K562 (cell line): Measurements from ENCODE around the gene CYTH1. TPM values are rescaled to one million over a fixed set of nuclear protein-coding genes. Genes with fewer than 3 reads are reported as not detected.
"Not testable (repeated sequence)": the region's sequence is repeated elsewhere in the genome, so short reads cannot be mapped to it uniquely, and the experiment has no call there.

Experiments used
- ATAC-seq: fragments of 200-7000 bp; cut with Tn5 transposase; 3 replicates; pipeline ENCODE4 v1.9.1; 2020; ENCODE audit warnings: moderate library complexity
- BruUV-seq: library from RNA; stranded (reverse); fragments of 400-500 nt; replicated peaks from 2 replicates; lab custom pipeline; 2021; lab: Mats Ljungman, UMichigan
- CTCF ChIA-PET: fragments of 300-600 bp; formaldehyde crosslinking; extraction: SDS; loops from one replicate; lab custom pipeline; 2021; ENCODE audit warnings: low intra/inter-chr PET ratio; lab: Yijun Ruan, JAX
- POLR2A ChIA-PET: fragments of 300-600, 350-650 bp; sonication (Branson Sonifier 250); formaldehyde crosslinking; extraction: SDS; loops from one replicate; lab custom pipeline; 2021; ENCODE audit warnings: antibody characterized with exemption, inconsistent platforms; lab: Yijun Ruan, JAX
- DNase-seq, 4 experiments: peaks; one replicate each; pipeline versions ENCODE4 v3.0.0 to v3.0.0-alpha.2; 2011 to 2018; ENCODE audit warnings: low spot score in 3 of 4, mixed read lengths in 3 of 4; ENCODE audit errors: extremely low read depth in 1 of 4
- FAIRE-seq: peaks from 2 replicates; lab custom pipeline; 2011; peaks lifted over from hg19 to GRCh38; lab: Jason Lieb, UNC
- H2AFZ ChIP-seq: 2 replicates; pipeline ENCODE4 v1.6.0; 2011; ENCODE audit warnings: low read depth, low read length, control low read depth, inconsistent platforms
- H3K27ac ChIP-seq: fragments of 200-600 bp; 3 replicates; pipeline ENCODE4 v1.8.0; 2011; ENCODE audit warnings: low read depth, mild to moderate bottlenecking, control low read depth, inconsistent platforms, low read length, moderate library complexity, mixed read lengths; ENCODE audit errors: extremely low read depth
- H3K27me3 ChIP-seq, 2 experiments: fragments of 300-600 bp in 1 of 2; 2 replicates in 1 of 2; 3 replicates in 1 of 2; pipeline versions ENCODE4 v1.6.0 to v1.8.0; 2011; ENCODE audit warnings: inconsistent platforms in 2 of 2, low read length in 2 of 2, mild to moderate bottlenecking in 1 of 2, mixed read lengths in 1 of 2, moderate library complexity in 1 of 2; ENCODE audit not compliant: control insufficient read depth in 2 of 2, insufficient read depth in 2 of 2
- H3K36me3 ChIP-seq: fragments of 300-600 bp; 3 replicates; pipeline ENCODE4 v1.8.0; 2011; ENCODE audit warnings: mild to moderate bottlenecking, low read length, inconsistent platforms; ENCODE audit not compliant: control insufficient read depth, insufficient read depth
- H3K4me1 ChIP-seq, 2 experiments: fragments of 200-600 bp in 1 of 2; replicated peaks in 1 of 2; 2 replicates in 1 of 2; 3 replicates in 1 of 2; pipeline versions ENCODE4 v1.5.1 to v1.8.0; 2011; ENCODE audit warnings: inconsistent platforms in 2 of 2, low read length in 2 of 2, mild to moderate bottlenecking in 1 of 2, mixed read lengths in 1 of 2, moderate library complexity in 1 of 2; ENCODE audit not compliant: control insufficient read depth in 2 of 2, insufficient read depth in 2 of 2
- H3K4me2 ChIP-seq: 2 replicates; pipeline ENCODE4 v1.6.1; 2011; ENCODE audit warnings: low read length, control low read depth, inconsistent platforms, mixed read lengths; ENCODE audit not compliant: insufficient read depth
- H3K4me3 ChIP-seq: fragments of 200-600 bp; sonication (generic), shearing (Covaris generic); 2 replicates; pipeline ENCODE4 v1.5.1; 2016; ENCODE audit warnings: control low read depth, inconsistent platforms
- H3K79me2 ChIP-seq: fragments of 200-600 bp; 3 replicates; pipeline ENCODE4 v1.8.0; 2011; ENCODE audit warnings: low read length, inconsistent platforms; ENCODE audit not compliant: control insufficient read depth, insufficient read depth
- H3K9ac ChIP-seq, 2 experiments: 2 replicates each; pipeline versions ENCODE4 v1.6.0 to v1.6.1; 2011; ENCODE audit warnings: low read depth in 2 of 2, low read length in 2 of 2, control low read depth in 1 of 2, inconsistent platforms in 1 of 2, mild to moderate bottlenecking in 1 of 2, mixed read lengths in 1 of 2; ENCODE audit not compliant: insufficient read depth in 1 of 2
- H3K9me1 ChIP-seq: one replicate; pipeline ENCODE4 v1.6.0; 2011; ENCODE audit warnings: inconsistent platforms, mild to moderate bottlenecking, low read length, moderate library complexity; ENCODE audit not compliant: control insufficient read depth, insufficient read depth
- H3K9me3 ChIP-seq: replicated peaks from 2 replicates; pipeline ENCODE4 v1.5.1; 2011; ENCODE audit warnings: low read depth, low read length, inconsistent platforms; ENCODE audit not compliant: control insufficient read depth, insufficient read depth
- H4K20me1 ChIP-seq: replicated peaks from 2 replicates; pipeline ENCODE4 v1.6.1; 2011; ENCODE audit warnings: low read length, inconsistent platforms, mixed read lengths; ENCODE audit not compliant: control insufficient read depth, insufficient read depth
- DPF2 ChIP-seq: fragments of 450-650 bp; IDR thresholded peaks from 2 replicates; pipeline ENCODE4 v1.6.1; 2016
- ELF2 ChIP-seq: fragments of 250-450 bp; sonication (Bioruptor Pico); IDR thresholded peaks from 2 replicates; pipeline ENCODE4 v1.5.0; 2021; ENCODE audit warnings: mild to moderate bottlenecking
- ESRRA ChIP-seq: fragments of 450-650 bp; IDR thresholded peaks from 2 replicates; pipeline ENCODE4 v1.6.1; 2014; ENCODE audit warnings: low read depth, mild to moderate bottlenecking, moderate library complexity, borderline replicate concordance
- GABPA ChIP-seq: fragments of 200-800 bp; sonication (Bioruptor generic); conservative IDR thresholded peaks from 2 replicates; pipeline ENCODE4 v1.6.1; 2016; ENCODE audit warnings: low read depth, missing genetic modification characterization, missing compliant biosample characterization
- HMBOX1 ChIP-seq: sonication (generic); IDR thresholded peaks from 2 replicates; pipeline ENCODE4 v1.6.1; 2016
- HOXB6 ChIP-seq: fragments of 250-450 bp; sonication (Bioruptor Pico); IDR thresholded peaks from 2 replicates; pipeline ENCODE4 v1.5.1; 2022; ENCODE audit warnings: mild to moderate bottlenecking, borderline replicate concordance
- IRF2 ChIP-seq: sonication (generic); formaldehyde crosslinking; IDR thresholded peaks from 2 replicates; pipeline ENCODE4 v1.8.1; 2022; ENCODE audit warnings: mild to moderate bottlenecking, missing genetic modification reagents
- KLF10 ChIP-seq: fragments of 250-450 bp; sonication (Bioruptor Pico); IDR thresholded peaks from 2 replicates; pipeline ENCODE4 v1.6.1; 2021; ENCODE audit warnings: matching md5 sums
- MBD2 ChIP-seq: sonication (generic); IDR thresholded peaks from 2 replicates; pipeline ENCODE4 v1.6.1; 2016; ENCODE audit warnings: low read depth, borderline replicate concordance
- RBM14 ChIP-seq: fragments of 200-400 bp; formaldehyde crosslinking; IDR thresholded peaks from 2 replicates; pipeline ENCODE4 v1.6.1; 2018; ENCODE audit warnings: low read depth, mild to moderate bottlenecking, low read length, moderate library complexity, borderline replicate concordance; ENCODE audit not compliant: insufficient read depth
- RBM17 ChIP-seq: fragments of 200-400 bp; formaldehyde crosslinking; IDR thresholded peaks from 2 replicates; pipeline ENCODE4 v1.6.1; 2017; ENCODE audit warnings: low read depth, mild to moderate bottlenecking, low read length, borderline replicate concordance
- SMARCC2 ChIP-seq: fragments of 450-650 bp; IDR thresholded peaks from 2 replicates; pipeline ENCODE4 v1.6.1; 2017; ENCODE audit warnings: antibody characterized with exemption, moderate library complexity, mild to moderate bottlenecking, low read depth
- SMC3 ChIP-seq: conservative IDR thresholded peaks from 2 replicates; pipeline ENCODE4 v1.6.1; 2011; ENCODE audit warnings: low read depth, low read length, improper control_type of control experiment; ENCODE audit not compliant: insufficient read depth
- USF2 ChIP-seq: sonication (generic); formaldehyde crosslinking; IDR thresholded peaks from 2 replicates; pipeline ENCODE4 v1.5.0; 2020; ENCODE audit warnings: missing genetic modification reagents
- ZNF165 ChIP-seq: fragments of 250-450 bp; sonication (Bioruptor Pico); IDR thresholded peaks from 2 replicates; pipeline ENCODE4 v1.4.0; 2020; ENCODE audit warnings: borderline replicate concordance
- ZNF282 ChIP-seq: sonication (generic); formaldehyde crosslinking; IDR thresholded peaks from 2 replicates; pipeline ENCODE4 v1.8.1; 2023; ENCODE audit warnings: missing genetic modification reagents
- ZNF507 ChIP-seq: conservative IDR thresholded peaks from 2 replicates; pipeline ENCODE4 v1.6.1; 2017; ENCODE audit warnings: missing genetic modification characterization, missing compliant biosample characterization
- WGBS: fragments of 100-300 bp; shearing (Covaris generic); methylation state at CpG from one replicate; pipeline ENCODE4 v1.1.6; 2016; ENCODE audit warnings: low coverage, mixed read lengths; ENCODE audit not compliant: insufficient coverage; ENCODE audit errors: missing lambda C conversion rate; 5-methylcytosine and 5-hydroxymethylcytosine counted together
- in situ Hi-C: fragments of 300-500 bp; cut with MboI; formaldehyde crosslinking; loops from 4 replicates; pipeline ENCODE4 v1.15.0; 2018; ENCODE audit warnings: inconsistent platforms, mixed read lengths
- intact Hi-C: fragments of 100-400 bp; cut with micrococcal nuclease; formaldehyde crosslinking; loops from 2 replicates; pipeline ENCODE4 v1.14.2; 2022
- polyA plus RNA-seq, 8 experiments: library from polyadenylated mRNA; depleted of rRNA in 4 of 8; stranded (reverse) in 5 of 8; unstranded in 3 of 8; fragments of >200 nt; fragmentation: Nextera tagmentation in 2 of 8; fragmentation: Illumina TruSeq in 1 of 8; extraction: Ambion mirVana in 2 of 8; extraction: Trizol in 1 of 8; gene quantifications; 2 replicates each; pipeline versions ENCODE4 v1.2.1 to v1.2.3, GENCODE V29; 2011 to 2014; ENCODE audit warnings: inconsistent platforms in 1 of 8, missing spikeins in 1 of 8
- total RNA-seq, 7 experiments: library from RNA; depleted of rRNA in 6 of 7; stranded (reverse); fragments of >200 nt in 6 of 7; fragmentation: Illumina TruSeq in 2 of 7; extraction: Trizol in 2 of 7; gene quantifications; 2 replicates each; pipeline versions ENCODE4 v1.2.1 to v1.2.3, GENCODE V29; 2011 to 2021; ENCODE audit warnings: low replicate concordance in 1 of 7

CYTH1 gene
- total and polyA plus RNA-seq, 9 of the 15 experiments (the other 6 are each of a cell fraction or from before 2014, with no cell fraction given): 0.52 to 27.7 (median 16.8) TPM

GRCh38 chr17:78672005-78672404 is 110.1 kb downstream of the CYTH1 start:
- Histone ChIP-seq H3K79me2 (no peaks in the 10 kb centered on the region), H3K27ac (no peak overlapping the region), H3K4me3 (no peak overlapping the region), H3K4me1 (peaks cover 3 to 19% of the 10 kb centered on the region in 2 experiments; a peak in 3 of 5 replicates), H3K9me3 (no peaks in the 10 kb centered on the region), H3K9ac (no peak overlapping the region), H3K36me3 (peaks cover 19% of the 10 kb centered on the region; the same call in 1 of the 3 replicates), H3K9me1 (no peaks in the 10 kb centered on the region), H3K4me2 (no peak overlapping the region), H2AFZ (no peak overlapping the region), H3K27me3 (no peaks in the 10 kb centered on the region), H4K20me1 (peaks cover 11% of the 10 kb centered on the region)
- DNase-seq (no peak), FAIRE-seq (no peak), ATAC-seq (no peak)
- in situ Hi-C loops: no loop called here
- ChIA-PET POLR2A (no interaction called here), CTCF (no interaction called here)
- BruUV-seq: no TSS peak
- intact Hi-C loops: no loop called here
- 50% methylated on average over 11 of the region's 11 CpGs for WGBS
- TF ChIP-seq KLF10 (no peak), GABPA (tag) (no peak), ZNF507 (tag) (no peak), RBM14 (no peak), ESRRA (no peak), ELF2 (CRISPR knock-in tag) (no peak), ZNF282 (CRISPR knock-in tag) (no peak), SMARCC2 (no peak), USF2 (CRISPR knock-in tag) (no peak), HMBOX1 (no peak), SMC3 (no peak), MBD2 (no peak), RBM17 (no peak), ZNF165 (CRISPR knock-in tag) (no peak), DPF2 (no peak), IRF2 (CRISPR knock-in tag) (no peak), HOXB6 (no peak)

- intact Hi-C loops, H3K4me3 ChIP-seq, H3K9me3 ChIP-seq, H3K27ac ChIP-seq, DNase-seq, H2AFZ ChIP-seq, H3K79me2 ChIP-seq, BruUV-seq, in situ Hi-C loops, H3K9me1 ChIP-seq, POLR2A ChIA-PET, H3K9ac ChIP-seq, FAIRE-seq, H3K27me3 ChIP-seq, ATAC-seq, H3K4me2 ChIP-seq, CTCF ChIA-PET: not testable (repeated sequence)
- WGBS: 36% methylated on average over 3 of the region's 3 CpGs
- peaks cover 13% of the 10 kb centered on the region for H4K20me1 ChIP-seq
- H3K36me3 ChIP-seq: peaks cover 16% of the 10 kb centered on the region; the same call in 1 of the 3 replicates
- H3K4me1 ChIP-seq: peaks cover 6 to 21% of the 10 kb centered on the region in 2 experiments
Observed at GRCh38 chr17:78671726-78672001, 110.4 kb downstream of the CYTH1 start.
